Natural killer cell treated with Interleukin-12 subunit alpha and Interleukin-12 subunit beta and Interleukin-15 and Interleukin-18, amount 100 ng/mL, for 72 hours (primary cell): ENCODE data around the gene DENND2A. TPM values are rescaled to one million over a fixed set of nuclear protein-coding genes. Genes with fewer than 3 reads are reported as not detected.
"Not testable (repeated sequence)": the region's sequence is repeated elsewhere in the genome, so short reads cannot be mapped to it uniquely, and the experiment has no call there.

Source experiments
- ATAC-seq, 2 donors: fragments of 150-1000 bp; cut with Tn5 transposase in 1 of 2; sonication (Bioruptor Pico), chemical (Tn5 transposase) in 1 of 2; 2 replicates each; pipeline ENCODE4 v1.10.0; 2021
- DNase-seq: peaks from one replicate; pipeline ENCODE4 v3.0.0; 2022; ENCODE audit warnings: low spot score
- H3K27ac Mint-ChIP-seq, 2 donors: 1 replicate in 1 of 2; 2 replicates in 1 of 2; pipeline ENCODE4 v1.8.0; 2022; ENCODE audit warnings: mixed read lengths in 2 of 2, mild to moderate bottlenecking in 1 of 2, moderate library complexity in 1 of 2
- H3K27me3 Mint-ChIP-seq, 2 donors: 1 replicate in 1 of 2; 2 replicates in 1 of 2; pipeline ENCODE4 v1.8.0; 2022; ENCODE audit warnings: mixed read lengths in 2 of 2
- H3K36me3 Mint-ChIP-seq: one replicate; pipeline ENCODE4 v1.8.0; 2022; ENCODE audit warnings: mixed read lengths
- H3K4me1 Mint-ChIP-seq, 2 donors: 1 replicate in 1 of 2; 2 replicates in 1 of 2; pipeline ENCODE4 v1.8.0; 2022; ENCODE audit warnings: low read depth in 2 of 2, mixed read lengths in 2 of 2, mild to moderate bottlenecking in 1 of 2
- H3K4me3 Mint-ChIP-seq: one replicate; pipeline ENCODE4 v1.8.0; 2022; ENCODE audit warnings: mixed read lengths
- H3K9me3 Mint-ChIP-seq: 2 replicates; pipeline ENCODE4 v1.8.0; 2022; ENCODE audit warnings: mixed read lengths
- total RNA-seq, 2 donors: library from RNA; stranded (reverse); gene quantifications; one replicate each; pipeline ENCODE4 v1.2.3, GENCODE V29; 2022

The DENND2A gene
- total RNA-seq, 2 donors from 2014 or later, result not detected

DNA sequence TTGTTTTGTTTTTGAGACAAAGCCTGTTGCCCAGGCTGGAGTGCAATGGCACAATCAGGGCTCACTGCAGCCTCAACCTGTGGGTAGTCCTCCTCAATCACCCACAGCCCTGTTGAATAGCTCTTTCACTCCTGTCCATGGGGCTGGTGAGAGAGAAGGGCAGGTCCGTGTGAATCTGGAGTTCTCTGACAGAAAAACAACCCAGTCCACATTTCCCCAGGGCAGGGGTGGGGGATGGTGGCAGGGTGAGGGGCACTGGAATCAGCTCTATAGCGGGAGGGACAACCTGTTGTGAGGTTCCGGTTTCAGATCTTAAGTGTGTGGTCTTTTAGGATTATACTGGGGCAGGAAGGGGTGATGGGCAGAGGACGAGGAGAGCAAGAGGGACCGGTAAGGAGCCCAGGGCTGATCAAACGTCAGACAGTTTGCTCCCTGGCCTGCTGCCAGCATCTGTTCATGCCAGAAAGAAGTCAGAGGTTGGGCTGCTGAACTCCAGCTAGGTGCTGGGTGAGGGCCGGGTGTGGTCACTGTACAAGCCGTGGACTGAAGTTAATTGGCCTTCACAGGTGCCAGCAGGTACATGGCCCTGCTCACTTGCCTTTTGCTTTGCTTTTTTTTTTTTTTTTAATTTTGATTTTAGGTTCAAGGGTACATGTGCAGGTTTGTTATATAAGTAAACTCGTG, 128.2 kb downstream of the DENND2A start:
- H3K27me3 Mint-ChIP-seq, result peaks cover 0 to 2% of the 10 kb centered on the region in 2 donors
- no peak for DNase-seq
- H3K4me3 Mint-ChIP-seq, result no peak overlapping the region
- H3K9me3 Mint-ChIP-seq, result no peaks in the 10 kb centered on the region
- H3K27ac Mint-ChIP-seq, result no peak overlapping the region
- H3K36me3 Mint-ChIP-seq, result no peaks in the 10 kb centered on the region
- H3K4me1 Mint-ChIP-seq, result no peaks in the 10 kb centered on the region
- ATAC-seq, result no peak

DNA sequence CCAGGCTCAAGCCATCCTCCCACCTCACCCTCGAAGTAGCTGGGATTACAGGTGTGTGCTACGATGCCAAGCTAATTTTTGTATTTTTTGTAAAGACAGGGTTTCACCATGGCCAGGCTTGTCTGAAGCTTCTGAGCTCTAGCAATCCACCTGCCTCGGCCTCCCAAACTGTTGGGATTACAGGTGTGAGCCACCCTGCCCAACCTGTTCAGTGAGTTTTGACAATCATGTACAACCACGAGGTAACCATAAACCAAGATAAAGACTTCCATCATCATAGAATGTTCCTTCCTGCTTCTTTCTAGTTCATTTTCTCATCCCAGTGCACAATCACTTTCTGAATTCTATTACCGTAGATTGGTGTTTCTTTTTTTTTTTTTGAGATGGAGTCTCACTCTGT, 130.8 kb downstream of the DENND2A start:
- Mint-ChIP-seq H3K27ac (no peak overlapping the region), H3K27me3 (no peaks in the 10 kb centered on the region), H3K36me3 (no peaks in the 10 kb centered on the region), H3K4me1 (no peaks in the 10 kb centered on the region), H3K9me3 (no peaks in the 10 kb centered on the region), H3K4me3 (no peak overlapping the region)
- no peak for DNase-seq
- ATAC-seq, result no peak

DNA sequence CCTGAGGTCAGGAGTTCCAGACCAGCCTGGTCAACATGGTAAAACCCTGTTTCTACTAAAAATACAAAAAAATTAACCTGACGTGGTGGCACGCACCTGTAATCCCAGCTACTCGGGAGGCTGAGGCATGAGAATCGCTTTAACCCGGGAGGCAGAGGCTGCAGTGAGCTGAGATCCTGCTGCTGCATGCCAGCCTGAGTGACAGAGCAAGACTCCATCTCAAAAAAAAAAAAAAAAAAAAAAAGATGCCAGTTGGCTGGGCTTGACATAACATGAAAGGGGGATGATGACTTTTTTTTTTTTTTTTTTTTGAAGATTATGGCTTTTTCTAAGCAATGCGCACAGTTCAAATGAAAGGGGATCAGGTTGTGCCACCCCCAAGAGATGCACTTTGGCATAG, 133.1 kb downstream of the DENND2A start:
- not testable (repeated sequence) for H3K4me1 Mint-ChIP-seq, H3K27me3 Mint-ChIP-seq, DNase-seq, H3K36me3 Mint-ChIP-seq, H3K9me3 Mint-ChIP-seq, H3K4me3 Mint-ChIP-seq, ATAC-seq, H3K27ac Mint-ChIP-seq

DNA sequence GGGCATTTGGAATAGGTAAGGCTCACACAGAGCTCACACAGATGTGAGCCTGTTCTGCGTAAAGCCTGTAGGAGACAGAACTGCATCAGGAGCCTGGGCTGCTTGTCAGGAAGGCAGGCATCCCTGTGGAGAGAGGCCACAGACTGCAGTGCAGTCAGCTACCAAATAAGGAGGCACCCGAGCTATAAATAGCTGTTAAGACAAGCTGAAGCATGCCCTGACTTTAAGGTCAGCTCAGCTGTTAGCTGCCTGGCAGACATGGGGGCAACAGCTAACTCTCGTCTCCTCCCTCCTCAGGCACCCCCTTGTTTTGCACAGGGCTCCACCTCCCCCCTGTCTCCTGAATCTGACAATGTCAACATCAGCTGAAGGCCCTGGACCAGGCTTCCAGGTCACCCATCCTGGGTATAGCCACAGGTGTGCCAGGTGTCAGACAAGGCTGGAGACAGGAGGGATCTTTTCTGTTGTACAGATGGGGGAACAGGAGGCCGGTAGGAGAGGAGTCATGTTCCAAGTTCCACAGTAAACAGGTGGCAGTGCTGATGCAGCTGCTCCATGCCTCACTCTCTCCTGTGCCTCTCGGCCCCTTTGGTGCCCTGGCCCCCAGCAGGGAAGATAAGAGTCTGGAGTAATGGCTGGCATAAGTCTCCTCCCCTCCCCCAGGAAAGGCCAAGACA, 133.7 kb downstream of the DENND2A start:
- H3K9me3 Mint-ChIP-seq, result no peaks in the 10 kb centered on the region
- H3K4me1 Mint-ChIP-seq, result no peaks in the 10 kb centered on the region
- no peak overlapping the region for H3K27ac Mint-ChIP-seq
- ATAC-seq (peak in 1 of 2 donors; percentile 11), DNase-seq (no peak)
- no peak overlapping the region for H3K4me3 Mint-ChIP-seq
- H3K27me3 Mint-ChIP-seq, result no peaks in the 10 kb centered on the region
- H3K36me3 Mint-ChIP-seq, result no peaks in the 10 kb centered on the region

DNA sequence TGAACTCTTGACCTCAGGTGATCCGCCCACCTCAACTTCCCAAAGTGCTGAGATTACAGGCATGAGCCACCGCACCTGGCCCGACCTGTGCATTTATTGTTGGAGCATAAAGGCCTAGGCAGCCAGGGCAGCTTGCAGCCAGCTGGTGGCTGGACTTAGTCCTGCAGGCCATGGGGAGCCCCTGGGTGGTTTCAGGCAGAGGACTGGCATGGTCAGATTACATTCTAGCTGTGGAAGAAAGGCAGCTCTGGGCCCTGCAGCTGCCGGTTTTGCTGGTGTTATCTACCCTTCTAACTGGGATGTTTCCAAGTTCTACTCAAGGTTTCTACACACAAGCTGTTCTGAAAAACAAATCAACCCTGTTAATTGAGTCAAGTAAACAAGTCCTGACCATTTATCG, 138.6 kb downstream of the DENND2A start:
- Mint-ChIP-seq H3K4me1 (no peaks in the 10 kb centered on the region), H3K27me3 (no peaks in the 10 kb centered on the region), H3K36me3 (no peaks in the 10 kb centered on the region), H3K9me3 (no peaks in the 10 kb centered on the region), H3K27ac (no peak overlapping the region), H3K4me3 (no peak overlapping the region)
- DNase-seq (no peak), ATAC-seq (no peak)

DNA sequence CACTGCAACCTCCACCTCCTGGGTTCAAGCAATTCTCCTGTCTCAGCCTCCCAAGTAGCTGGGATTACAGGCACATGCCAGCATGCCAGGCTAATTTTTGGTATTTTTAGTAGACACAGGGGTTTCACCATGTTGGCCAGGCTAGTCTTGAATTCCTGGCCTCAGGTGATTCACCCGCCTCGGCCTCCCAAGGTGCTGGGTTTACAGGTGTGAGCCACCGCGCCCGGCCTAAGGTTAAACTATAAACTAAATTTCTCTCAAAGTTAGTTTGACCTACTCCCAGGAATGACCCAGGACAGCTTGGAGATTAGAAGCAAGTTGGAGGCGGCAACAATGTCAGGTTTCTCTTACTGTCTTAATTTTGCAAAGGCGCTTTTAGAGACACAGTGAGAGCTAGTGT, 142.8 kb downstream of the DENND2A start:
- H3K9me3 Mint-ChIP-seq, DNase-seq, H3K27me3 Mint-ChIP-seq, H3K27ac Mint-ChIP-seq, H3K4me1 Mint-ChIP-seq, ATAC-seq, H3K36me3 Mint-ChIP-seq, H3K4me3 Mint-ChIP-seq: not testable (repeated sequence)

DNA sequence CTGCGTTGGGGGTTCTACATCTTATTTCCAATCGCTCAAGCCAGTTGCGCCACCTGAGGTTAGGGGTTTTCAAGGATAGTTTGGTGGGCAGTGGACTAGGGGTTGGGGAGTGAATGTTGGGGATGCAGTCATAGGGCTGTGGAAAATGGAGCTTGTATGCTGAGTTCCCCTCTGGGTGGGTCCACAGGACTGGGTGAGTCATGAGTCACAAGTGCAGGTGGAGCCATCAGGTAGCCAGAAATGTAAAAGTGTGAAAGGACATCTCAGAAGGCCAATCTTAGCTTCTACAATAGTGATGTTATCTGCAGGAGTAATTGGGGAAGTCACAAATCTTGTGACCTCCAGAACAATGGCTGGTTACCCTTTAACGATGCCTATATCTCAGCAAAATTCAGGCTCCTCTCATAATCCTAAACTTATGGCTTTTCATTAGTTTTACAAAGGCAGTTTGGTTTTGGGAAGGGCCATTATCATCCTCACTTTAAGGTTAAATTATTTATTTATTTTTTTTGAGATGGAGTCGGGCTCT, 143.3 kb downstream of the DENND2A start:
- no peaks in the 10 kb centered on the region for H3K9me3 Mint-ChIP-seq
- H3K4me3 Mint-ChIP-seq, result no peak overlapping the region
- no peaks in the 10 kb centered on the region for H3K27me3 Mint-ChIP-seq
- DNase-seq (no peak), ATAC-seq (no peak)
- no peaks in the 10 kb centered on the region for H3K36me3 Mint-ChIP-seq
- H3K4me1 Mint-ChIP-seq, result no peaks in the 10 kb centered on the region
- no peak overlapping the region for H3K27ac Mint-ChIP-seq

DNA sequence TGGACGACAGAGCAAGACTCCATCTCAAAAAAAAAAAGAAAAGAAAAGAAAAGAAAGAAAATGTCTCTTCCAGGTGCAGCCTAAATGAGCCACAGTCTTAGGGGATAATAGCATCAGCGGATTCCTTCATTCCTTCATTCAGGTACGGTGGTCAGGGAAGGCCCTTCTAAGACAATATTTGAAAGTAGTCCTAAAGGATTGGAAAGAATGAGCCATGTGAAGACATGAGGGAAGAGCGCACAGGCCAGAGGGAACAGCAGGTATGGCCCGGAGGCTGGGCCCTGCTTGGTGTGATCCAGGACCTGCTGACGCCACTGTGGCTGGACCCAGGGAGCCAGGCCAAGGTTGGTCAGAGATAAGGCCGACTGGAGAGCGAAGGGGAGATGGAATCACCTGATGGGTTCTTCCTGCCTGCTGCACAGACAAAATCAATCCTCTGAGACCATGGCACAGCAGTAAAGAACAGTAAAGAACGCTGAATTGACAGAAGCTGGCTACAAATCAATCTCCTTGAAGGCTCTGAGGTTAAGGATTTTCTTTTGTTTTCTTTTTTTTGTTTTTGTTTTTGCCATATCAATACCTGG, 145.0 kb downstream of the DENND2A start:
- Mint-ChIP-seq H3K36me3 (no peaks in the 10 kb centered on the region), H3K27me3 (no peaks in the 10 kb centered on the region)
- no peak for DNase-seq

DNA sequence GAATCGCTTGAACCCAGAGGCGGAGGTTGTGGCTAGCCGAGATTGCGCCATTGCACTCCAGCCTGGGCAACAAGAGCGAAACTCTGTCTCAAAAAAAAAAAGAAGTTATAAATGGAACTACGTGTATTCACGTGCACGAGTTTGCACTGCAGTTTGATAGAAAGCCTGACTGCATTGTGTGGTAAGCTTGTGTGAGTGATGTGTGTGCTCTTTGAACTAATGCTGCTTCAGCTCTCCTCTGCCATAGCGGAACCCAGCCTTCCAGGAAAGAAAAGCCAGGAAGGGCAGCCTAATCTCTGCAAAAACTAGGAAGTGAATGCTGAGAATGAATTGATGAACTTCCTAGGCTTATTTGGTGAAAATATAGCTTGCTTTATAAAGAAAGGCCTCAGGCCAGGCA, 145.7 kb downstream of the DENND2A start:
- no peaks in the 10 kb centered on the region for H3K4me1 Mint-ChIP-seq
- H3K27ac Mint-ChIP-seq, result no peak overlapping the region
- ATAC-seq (no peak), DNase-seq (no peak)
- no peak overlapping the region for H3K4me3 Mint-ChIP-seq
- H3K27me3 Mint-ChIP-seq, result no peaks in the 10 kb centered on the region
- no peaks in the 10 kb centered on the region for H3K36me3 Mint-ChIP-seq
- H3K9me3 Mint-ChIP-seq, result no peaks in the 10 kb centered on the region

More for the DNA sequence above, 145.0 kb downstream of the DENND2A start:
- ATAC-seq, result no peak
- H3K4me1 Mint-ChIP-seq, result no peaks in the 10 kb centered on the region
- H3K27ac Mint-ChIP-seq, result no peak overlapping the region
- no peak overlapping the region for H3K4me3 Mint-ChIP-seq
- H3K9me3 Mint-ChIP-seq, result no peaks in the 10 kb centered on the region

DNA sequence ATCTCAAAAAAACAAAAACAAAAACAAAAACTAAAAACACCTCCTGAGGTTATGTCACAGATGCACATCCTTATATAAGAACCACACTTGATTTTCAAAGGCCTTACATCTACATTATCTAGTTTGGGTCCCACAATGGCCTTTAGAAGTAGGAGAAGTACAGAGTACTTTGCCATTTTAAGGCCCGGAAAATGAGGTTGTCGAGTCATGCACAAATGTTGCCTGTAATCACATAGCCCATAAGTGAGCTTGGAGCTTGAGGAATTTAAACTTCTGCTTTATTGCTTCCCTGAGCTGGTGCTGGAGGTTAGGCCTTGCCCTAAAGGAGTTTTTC, 151.6 kb downstream of the DENND2A start:
- Mint-ChIP-seq H3K4me1 (no peaks in the 10 kb centered on the region), H3K36me3 (no peaks in the 10 kb centered on the region), H3K9me3 (no peaks in the 10 kb centered on the region), H3K4me3 (no peak overlapping the region), H3K27me3 (peaks cover 0 to 6% of the 10 kb centered on the region in 2 donors), H3K27ac (no peak overlapping the region)
- DNase-seq (no peak), ATAC-seq (no peak)

DNA sequence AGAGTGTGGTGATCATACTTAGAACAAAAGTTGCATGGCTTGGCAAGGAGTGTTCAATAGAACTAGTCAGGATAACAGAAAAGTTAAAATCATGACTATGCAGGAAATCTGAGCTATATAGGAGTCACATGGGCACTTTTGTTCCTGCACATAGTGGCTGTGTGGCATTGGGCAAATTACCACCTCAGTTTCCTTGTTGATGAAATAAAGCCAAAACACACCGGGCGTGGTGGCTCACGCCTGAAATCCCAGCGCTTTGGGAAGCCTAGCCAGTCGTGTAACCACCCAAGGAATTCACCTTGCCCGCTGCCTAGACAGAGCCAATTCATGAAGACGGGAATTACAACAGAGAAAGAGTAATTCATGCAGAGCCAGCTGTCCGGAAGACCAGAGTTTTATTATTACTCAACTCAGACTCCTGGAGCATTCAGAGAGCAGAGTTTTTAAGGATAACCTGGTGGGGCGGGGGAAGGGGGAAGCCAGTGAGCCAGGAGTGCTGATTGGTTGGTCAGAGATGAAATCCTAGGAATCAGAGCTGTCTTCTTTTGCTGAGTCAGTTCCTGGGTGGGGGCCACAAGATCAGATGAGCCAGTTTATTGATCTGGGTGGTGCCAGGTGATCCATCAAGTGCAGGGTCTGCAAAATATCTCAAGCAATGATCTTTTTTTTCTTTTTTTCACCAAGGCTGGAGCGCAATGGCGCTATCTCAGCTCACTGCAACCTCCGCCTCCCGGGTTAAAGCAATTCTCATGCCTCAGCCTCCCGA, 154.9 kb downstream of the DENND2A start:
- Mint-ChIP-seq H3K4me3 (no peak overlapping the region), H3K36me3 (no peaks in the 10 kb centered on the region), H3K27me3 (peaks cover 0 to 6% of the 10 kb centered on the region in 2 donors), H3K4me1 (no peaks in the 10 kb centered on the region), H3K9me3 (no peaks in the 10 kb centered on the region), H3K27ac (no peak overlapping the region)
- DNase-seq, result no peak
- ATAC-seq, result no peak

DNA sequence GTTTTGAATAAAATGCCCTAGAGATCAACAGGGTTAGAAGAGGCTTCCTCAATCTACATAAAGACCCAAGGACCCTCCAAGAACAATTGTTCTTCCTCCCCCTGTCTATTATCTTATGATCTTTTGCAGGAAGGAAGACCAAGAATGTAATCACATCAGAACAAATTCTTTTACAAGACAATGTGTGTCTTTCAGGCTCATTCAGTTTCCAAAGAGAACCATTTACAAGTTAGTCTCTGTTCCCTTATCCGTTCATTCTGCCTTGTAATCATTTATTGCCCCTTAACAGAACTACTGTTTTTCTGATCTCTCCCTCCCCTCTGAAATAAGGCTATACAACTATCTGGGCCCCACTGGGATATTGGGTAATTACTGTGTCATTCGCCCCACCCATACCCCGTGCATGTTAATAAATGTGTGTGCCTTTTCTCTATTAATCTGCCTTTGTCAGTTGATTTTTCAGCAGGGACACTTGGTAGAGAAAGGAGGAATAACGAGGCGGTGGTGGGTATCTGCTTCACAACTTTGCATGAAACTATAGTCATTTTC, 155.6 kb downstream of the DENND2A start:
- H3K9me3 Mint-ChIP-seq, result no peaks in the 10 kb centered on the region
- no peaks in the 10 kb centered on the region for H3K4me1 Mint-ChIP-seq
- no peak overlapping the region for H3K4me3 Mint-ChIP-seq
- peaks cover 0 to 6% of the 10 kb centered on the region in 2 donors for H3K27me3 Mint-ChIP-seq
- H3K27ac Mint-ChIP-seq, result no peak overlapping the region
- DNase-seq (no peak), ATAC-seq (no peak)
- H3K36me3 Mint-ChIP-seq, result no peaks in the 10 kb centered on the region

DNA sequence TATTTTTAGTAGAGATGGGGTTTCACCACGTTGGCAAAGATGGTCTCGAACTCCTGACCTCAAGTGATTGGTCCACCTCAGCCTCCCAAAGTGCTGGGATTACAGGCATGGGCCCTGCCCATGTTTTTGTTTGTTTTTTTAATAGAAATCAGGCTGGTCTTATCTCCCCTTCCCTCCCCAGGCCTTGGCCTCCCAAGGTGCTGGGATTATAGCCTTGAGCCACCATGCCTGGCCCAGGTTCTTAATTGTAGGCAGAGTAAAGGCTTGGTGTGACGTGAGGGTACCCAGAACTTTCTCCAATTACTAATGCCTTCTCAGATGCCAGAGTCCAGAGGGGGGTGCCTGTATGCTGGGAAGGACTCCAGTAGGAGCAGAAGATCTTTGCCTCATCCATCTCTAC, 156.1 kb downstream of the DENND2A start:
- no peak overlapping the region for H3K27ac Mint-ChIP-seq
- H3K27me3 Mint-ChIP-seq, result peaks cover 0 to 6% of the 10 kb centered on the region in 2 donors
- no peaks in the 10 kb centered on the region for H3K36me3 Mint-ChIP-seq
- ATAC-seq, result no peak
- peaks cover 0 to 4% of the 10 kb centered on the region in 2 donors for H3K4me1 Mint-ChIP-seq
- H3K9me3 Mint-ChIP-seq, result no peaks in the 10 kb centered on the region
- DNase-seq, result no peak
- no peak overlapping the region for H3K4me3 Mint-ChIP-seq

DNA sequence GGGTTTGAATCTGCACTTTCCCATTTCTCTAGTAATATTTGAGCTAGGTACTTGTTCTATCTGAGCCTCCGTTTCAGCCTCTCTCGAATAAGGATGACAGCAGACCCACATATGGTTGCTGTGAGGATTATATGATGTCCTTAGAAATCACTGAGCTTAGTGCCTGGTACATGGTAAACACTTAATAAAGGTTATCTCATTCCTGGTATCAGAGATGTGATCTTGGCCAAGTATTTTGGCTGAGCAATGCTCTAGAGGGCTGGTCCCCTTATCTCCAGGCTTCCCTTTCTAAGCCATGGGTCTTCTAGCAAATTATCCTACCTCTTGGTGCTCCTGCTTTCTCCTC, 160.9 kb downstream of the DENND2A start:
- Mint-ChIP-seq H3K27me3 (peaks cover 0 to 2% of the 10 kb centered on the region in 2 donors), H3K4me1 (peaks cover 12 to 37% of the 10 kb centered on the region in 2 donors), H3K4me3 (peak overlapping the region; percentile 98), H3K27ac (peak overlapping the region; percentile 86 to 88), H3K9me3 (no peaks in the 10 kb centered on the region), H3K36me3 (no peaks in the 10 kb centered on the region)
- no peak for ATAC-seq
- DNase-seq, result no peak
